Testis (tissue), 2 donors: ENCODE data around the gene FOXC1.

Experiments used
- POLR2A ChIP-seq: fragments of 450-650 bp; IDR thresholded peaks from one replicate; pipeline ENCODE4 v1.6.1; 2017; ENCODE audit warnings: antibody characterized with exemption, mild to moderate bottlenecking, moderate library complexity
- TF ChIP-seq, protein P1 (sequence below), 3 experiments: fragments of 450-650 bp in 2 of 3; fragments of 200-600 bp in 1 of 3; sonication (generic) in 1 of 3; IDR thresholded peaks; one replicate each; pipeline ENCODE4 v1.5.1; 2016 to 2019; ENCODE audit warnings: antibody characterized with exemption in 3 of 3, mild to moderate bottlenecking in 2 of 3, moderate library complexity in 1 of 3

DNA sequence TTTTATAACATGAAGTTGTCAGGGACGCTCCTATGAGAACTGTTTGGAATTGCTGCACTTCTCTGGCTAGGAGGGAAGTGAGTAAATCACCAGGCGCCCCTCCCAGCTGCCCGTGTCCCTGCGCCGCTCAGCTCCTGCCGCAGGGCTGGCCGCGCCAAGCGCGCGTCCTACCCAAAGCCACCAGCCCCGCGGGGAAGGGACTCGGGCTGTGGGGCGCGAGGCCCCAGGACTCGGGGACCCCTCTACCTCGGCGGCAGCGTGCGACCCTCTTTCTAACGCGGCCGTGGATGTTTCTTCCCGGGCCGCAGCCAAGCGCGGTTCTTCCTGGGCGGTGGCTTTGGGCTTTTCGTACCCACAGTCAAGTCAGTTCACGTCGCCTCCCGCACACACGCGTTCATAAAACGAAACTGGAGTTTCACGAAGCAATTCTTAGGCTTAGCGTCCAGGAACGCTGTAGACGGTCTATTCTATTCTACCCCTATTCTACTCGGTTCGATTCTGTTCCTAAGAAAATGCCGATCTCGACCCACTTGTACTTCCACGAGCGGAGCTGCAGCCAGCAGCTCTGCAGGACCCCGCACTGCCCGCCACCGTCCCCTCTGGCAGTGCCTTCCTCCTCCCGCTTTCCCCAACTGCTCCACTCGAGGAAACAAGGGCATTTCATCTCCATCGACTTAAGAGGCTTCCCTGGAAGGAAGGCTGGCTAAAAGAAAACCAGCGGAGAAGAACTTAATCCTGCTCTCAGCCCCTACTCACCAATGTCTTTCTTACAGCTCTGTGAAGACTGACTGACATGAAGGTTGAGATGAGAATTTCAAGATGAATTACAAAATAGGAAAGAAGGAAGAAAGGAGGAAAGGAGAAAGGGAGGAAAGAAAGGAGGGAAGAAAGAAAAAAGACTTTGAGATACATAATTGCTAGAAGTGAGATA, 15.4 kb downstream of the FOXC1 start:
- TF ChIP-seq, protein P1, sequence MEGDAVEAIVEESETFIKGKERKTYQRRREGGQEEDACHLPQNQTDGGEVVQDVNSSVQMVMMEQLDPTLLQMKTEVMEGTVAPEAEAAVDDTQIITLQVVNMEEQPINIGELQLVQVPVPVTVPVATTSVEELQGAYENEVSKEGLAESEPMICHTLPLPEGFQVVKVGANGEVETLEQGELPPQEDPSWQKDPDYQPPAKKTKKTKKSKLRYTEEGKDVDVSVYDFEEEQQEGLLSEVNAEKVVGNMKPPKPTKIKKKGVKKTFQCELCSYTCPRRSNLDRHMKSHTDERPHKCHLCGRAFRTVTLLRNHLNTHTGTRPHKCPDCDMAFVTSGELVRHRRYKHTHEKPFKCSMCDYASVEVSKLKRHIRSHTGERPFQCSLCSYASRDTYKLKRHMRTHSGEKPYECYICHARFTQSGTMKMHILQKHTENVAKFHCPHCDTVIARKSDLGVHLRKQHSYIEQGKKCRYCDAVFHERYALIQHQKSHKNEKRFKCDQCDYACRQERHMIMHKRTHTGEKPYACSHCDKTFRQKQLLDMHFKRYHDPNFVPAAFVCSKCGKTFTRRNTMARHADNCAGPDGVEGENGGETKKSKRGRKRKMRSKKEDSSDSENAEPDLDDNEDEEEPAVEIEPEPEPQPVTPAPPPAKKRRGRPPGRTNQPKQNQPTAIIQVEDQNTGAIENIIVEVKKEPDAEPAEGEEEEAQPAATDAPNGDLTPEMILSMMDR (IDR thresholded peaks at IDR 0.05): no peak
- TF ChIP-seq POLR2A: no peak
